ENCODE data around the gene FIBCD1. TPM values are rescaled to one million over a fixed set of nuclear protein-coding genes. Genes with fewer than 3 reads are reported as not detected.
A peak's percentile ranks its signal among the peaks of the same experiment; 100 is the strongest.

FIBCD1 gene
- total and polyA plus RNA-seq, 9 of the 15 experiments (the other 6 are each of a cell fraction or from before 2014, with no cell fraction given) = 0.53 to 1.2 (median 0.95) TPM; not detected in 4

GRCh38 chr9:130912932-130913598 is 26.0 kb downstream of the FIBCD1 start (continued):
- TF ChIP-seq NFE2 (IDR thresholded peaks at IDR 0.05; ENCODE audit: low read depth) (no peak), BMI1 (IDR thresholded peaks at IDR 0.05; ENCODE audit: low read length) (peak; percentile 47; the same call in 1 of the 2 replicates), BCL6 (CRISPR knock-in tag; IDR thresholded peaks at IDR 0.05) (no peak), CBX2 (IDR thresholded peaks at IDR 0.05; ENCODE audit: insufficient read depth, low read length, poor library complexity, severe bottlenecking) (no peak), HDAC8 (tag; IDR thresholded peaks at IDR 0.05) (no peak), ZNF282 (CRISPR knock-in tag; IDR thresholded peaks at IDR 0.05) (no peak), U2AF2 (optimal IDR thresholded peaks at IDR 0.05; ENCODE audit: low read depth, low read length) (no peak), NBN (IDR thresholded peaks at IDR 0.05; ENCODE audit: low read depth) (no peak), ZKSCAN1 (IDR thresholded peaks at IDR 0.05; ENCODE audit: low read depth, low read length) (peak; percentile 68; the same call in 1 of the 2 replicates), MAFK (IDR thresholded peaks at IDR 0.05; ENCODE audit: low read length) (peak; percentile 14; the same call in 1 of the 2 replicates), ZNF780A (CRISPR knock-in tag; IDR thresholded peaks at IDR 0.05) (no peak), HOXB6 (CRISPR knock-in tag; IDR thresholded peaks at IDR 0.05; ENCODE audit: borderline replicate concordance) (no peak), ZFP36 (IDR thresholded peaks at IDR 0.05; ENCODE audit: low read depth, low read length, partially characterized antibody) (peak; percentile 4), MECOM (CRISPR knock-in tag; IDR thresholded peaks at IDR 0.05) (no peak), SNIP1 (IDR thresholded peaks at IDR 0.05; ENCODE audit: low read depth) (no peak), BHLHE40 (IDR thresholded peaks at IDR 0.05; ENCODE audit: low read length) (0 out of 2 replicates have a peak, but pooled peaks have one; percentile 5), MTF1 (CRISPR knock-in tag; IDR thresholded peaks at IDR 0.05; ENCODE audit: borderline replicate concordance) (no peak), ILK (tag; IDR thresholded peaks at IDR 0.05; ENCODE audit: borderline replicate concordance, low read depth) (no peak), CTCF (IDR thresholded peaks at IDR 0.05 in 2 of 3, conservative IDR thresholded peaks at IDR 0.05 in 1 of 3; ENCODE audit: insufficient read depth in 2 of 3, low read depth in 1 of 3, low read length in 3 of 3) (peak in 1 of 3 experiments; percentile 4; a peak in 1 of 6 replicates), HDAC2 (IDR thresholded peaks at IDR 0.05) (no peak), HEY1 (CRISPR knock-in tag; IDR thresholded peaks at IDR 0.05; ENCODE audit: borderline replicate concordance) (no peak), JUN (IDR thresholded peaks at IDR 0.05; ENCODE audit: borderline replicate concordance, low read depth, low read length) (no peak), JUN (CRISPR knock-in tag; IDR thresholded peaks at IDR 0.05; ENCODE audit: borderline replicate concordance) (no peak)
- TF ChIP-seq, protein P1, sequence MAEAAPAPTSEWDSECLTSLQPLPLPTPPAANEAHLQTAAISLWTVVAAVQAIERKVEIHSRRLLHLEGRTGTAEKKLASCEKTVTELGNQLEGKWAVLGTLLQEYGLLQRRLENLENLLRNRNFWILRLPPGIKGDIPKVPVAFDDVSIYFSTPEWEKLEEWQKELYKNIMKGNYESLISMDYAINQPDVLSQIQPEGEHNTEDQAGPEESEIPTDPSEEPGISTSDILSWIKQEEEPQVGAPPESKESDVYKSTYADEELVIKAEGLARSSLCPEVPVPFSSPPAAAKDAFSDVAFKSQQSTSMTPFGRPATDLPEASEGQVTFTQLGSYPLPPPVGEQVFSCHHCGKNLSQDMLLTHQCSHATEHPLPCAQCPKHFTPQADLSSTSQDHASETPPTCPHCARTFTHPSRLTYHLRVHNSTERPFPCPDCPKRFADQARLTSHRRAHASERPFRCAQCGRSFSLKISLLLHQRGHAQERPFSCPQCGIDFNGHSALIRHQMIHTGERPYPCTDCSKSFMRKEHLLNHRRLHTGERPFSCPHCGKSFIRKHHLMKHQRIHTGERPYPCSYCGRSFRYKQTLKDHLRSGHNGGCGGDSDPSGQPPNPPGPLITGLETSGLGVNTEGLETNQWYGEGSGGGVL (CRISPR knock-in tag; IDR thresholded peaks at IDR 0.05) = no peak
- TF ChIP-seq, protein P2, sequence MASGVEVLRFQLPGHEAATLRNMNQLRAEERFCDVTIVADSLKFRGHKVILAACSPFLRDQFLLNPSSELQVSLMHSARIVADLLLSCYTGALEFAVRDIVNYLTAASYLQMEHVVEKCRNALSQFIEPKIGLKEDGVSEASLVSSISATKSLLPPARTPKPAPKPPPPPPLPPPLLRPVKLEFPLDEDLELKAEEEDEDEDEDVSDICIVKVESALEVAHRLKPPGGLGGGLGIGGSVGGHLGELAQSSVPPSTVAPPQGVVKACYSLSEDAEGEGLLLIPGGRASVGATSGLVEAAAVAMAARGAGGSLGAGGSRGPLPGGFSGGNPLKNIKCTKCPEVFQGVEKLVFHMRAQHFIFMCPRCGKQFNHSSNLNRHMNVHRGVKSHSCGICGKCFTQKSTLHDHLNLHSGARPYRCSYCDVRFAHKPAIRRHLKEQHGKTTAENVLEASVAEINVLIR (CRISPR knock-in tag; IDR thresholded peaks at IDR 0.05) = no peak

Measured in K562 (cell line).